Measurements from ENCODE around the gene PSMG4. TPM values are rescaled to one million over a fixed set of nuclear protein-coding genes. Genes with fewer than 3 reads are reported as not detected.

Gene PSMG4
- polyA plus RNA-seq, 4 donors, result 15.2 to 18.8 (median 17.1) TPM

DNA sequence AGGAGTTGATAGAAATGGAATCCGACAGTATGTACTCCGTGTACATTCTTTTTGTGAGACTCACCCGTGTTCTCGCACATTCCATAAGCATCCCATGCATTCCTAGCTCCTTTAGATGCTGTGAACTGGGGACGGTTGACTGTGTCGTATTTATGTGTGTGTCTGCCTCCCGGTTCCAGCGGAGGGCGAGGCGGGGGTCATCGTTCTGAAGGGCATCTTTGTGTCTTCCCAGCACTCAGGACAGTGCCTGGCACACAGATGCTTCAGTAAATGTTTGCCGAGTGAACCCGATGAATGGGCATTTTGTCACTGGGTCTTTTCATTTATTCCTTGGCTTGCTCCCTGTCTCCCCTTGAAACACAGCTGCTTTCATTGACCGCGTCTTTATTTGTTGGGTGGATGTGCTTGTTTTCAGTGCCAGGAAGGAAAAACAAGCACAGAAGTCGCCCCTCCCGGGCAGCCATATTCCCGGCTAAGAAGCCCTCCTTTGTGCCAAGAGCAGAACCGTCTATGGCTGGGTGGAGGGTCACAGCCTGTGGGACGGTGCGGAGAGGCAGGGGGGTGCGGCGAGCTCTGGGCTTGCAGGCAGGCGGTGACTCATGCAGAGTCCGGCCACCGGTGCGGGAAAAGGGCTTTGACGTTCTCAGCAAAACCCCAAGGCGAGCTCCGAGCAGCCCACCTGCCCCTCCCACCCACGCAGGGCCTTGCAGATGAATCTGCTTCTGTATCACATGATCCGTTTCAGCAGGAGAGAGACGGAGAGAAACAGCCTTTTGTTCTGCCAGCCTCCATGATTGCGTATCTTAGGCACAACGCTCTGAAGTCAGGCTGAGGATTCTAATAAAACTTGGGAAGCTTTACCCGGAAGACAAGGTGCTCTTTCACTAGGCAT lies 11.2 kb upstream of the PSMG4 start:
- peak in 1 of 4 donors; percentile 37 for DNase-seq (ENCODE audit: low read depth in 4 of 4, low spot score in 3 of 4)

- DNase-seq (ENCODE audit: low read depth in 4 of 4, low spot score in 3 of 4), result no peak
These were observed 8.9 kb upstream of the PSMG4 start for GRCh38 chr6:3249821-3250220.

DNA sequence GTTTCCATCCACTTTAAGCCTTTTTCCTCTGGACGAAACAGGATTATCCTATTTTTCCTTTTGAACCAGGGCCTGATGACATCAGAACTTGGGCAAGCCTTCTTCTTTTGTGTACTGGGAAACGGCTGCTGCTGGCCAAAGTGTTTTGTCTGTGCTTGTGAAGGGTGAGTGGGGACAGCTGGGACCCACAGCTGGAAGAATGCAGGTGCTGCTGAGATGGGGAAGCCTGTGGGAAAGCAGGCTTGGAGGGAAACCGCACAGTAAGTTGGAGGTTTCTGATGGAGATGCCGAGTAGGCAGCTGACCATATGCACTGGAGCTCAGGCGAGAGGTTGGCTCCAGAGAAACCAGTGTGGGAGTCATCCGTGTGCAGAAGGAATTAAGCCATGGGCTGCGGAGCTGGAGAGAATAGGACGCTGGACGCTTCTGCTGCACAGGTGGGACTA lies 8.5 kb upstream of the PSMG4 start:
- no peak for DNase-seq (ENCODE audit: low read depth in 4 of 4, low spot score in 3 of 4)

DNA sequence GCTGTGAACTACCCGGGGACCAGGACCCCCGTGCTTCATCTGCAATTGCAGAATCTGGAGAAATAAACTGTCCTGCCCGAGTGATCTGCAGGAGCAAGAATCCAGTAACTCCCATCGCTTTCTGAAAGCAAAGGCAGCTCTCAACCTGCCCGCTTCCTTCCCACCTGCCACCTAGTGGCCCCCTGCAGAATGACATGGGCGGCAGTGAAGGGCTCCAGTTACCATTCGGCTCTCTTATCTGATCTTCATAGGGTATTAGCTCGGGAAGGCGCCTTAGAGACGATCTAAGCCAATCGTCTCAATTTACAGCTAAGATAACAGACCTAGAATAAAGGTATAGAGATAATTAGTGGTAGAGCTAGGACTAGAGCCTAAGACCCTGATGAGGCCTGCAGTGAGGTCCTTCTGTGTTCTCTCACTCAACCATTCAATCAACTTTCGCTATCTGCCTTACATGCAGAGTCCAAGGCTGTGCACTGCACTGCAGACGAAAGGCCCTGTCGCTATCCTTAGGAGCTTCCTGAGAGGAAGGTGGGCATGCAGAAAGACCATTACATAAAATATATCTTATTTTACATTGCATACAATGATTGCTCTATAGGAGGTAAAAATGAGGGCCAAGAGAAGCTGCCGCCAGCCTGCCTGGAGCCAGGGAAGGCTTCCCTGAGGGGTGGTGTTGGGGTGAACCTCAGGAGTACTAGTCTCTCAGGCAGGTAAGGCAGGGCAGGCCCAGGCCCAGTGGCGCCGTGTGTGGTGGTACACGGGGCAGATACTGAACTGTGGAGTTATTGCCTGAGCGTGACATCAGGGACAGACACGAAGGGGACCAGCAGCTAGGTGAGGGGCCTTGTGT lies 7.1 kb upstream of the PSMG4 start:
- DNase-seq (ENCODE audit: low read depth in 4 of 4, low spot score in 3 of 4), result peak in 1 of 4 donors; percentile 79

- no peak for DNase-seq (ENCODE audit: low read depth in 4 of 4, low spot score in 3 of 4)
These were observed 6.4 kb upstream of the PSMG4 start for GRCh38 chr6:3252369-3252768.

DNA sequence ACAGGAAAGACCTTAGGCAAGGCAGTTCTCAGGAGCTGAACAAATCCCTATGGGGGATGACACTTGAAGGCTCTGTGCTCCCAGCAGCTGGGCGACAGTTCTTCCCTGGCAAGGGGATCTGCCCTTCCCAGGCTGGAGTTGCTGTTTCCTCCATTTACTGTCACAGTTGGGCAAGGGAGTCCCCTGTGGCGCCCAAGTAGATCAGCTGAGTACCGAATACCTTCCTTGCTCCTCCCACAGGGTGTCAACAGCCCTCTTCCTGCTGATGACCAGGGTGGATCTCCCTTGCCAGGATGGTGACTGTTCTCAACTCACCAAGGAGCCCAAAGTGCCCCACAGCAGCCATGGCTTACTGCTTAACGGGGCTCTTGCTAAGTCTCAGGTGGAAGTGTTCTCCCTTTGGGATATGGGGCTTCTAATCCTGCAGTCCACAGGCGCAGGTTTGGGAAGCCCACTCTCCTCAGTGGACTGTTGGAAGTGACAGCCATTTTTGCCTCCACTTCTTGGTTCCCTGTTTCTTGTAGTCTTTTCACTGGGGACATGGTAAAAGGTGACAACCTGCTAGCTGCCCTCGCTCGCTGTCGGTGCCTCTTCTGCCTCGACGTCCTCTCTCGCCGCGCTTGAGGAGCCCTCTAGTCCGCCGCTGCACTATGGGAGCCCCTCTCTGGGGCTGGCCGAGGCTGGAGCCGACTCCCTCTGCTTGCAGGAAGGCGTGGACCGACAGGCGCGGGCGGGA lies 5.7 kb upstream of the PSMG4 start:
- no peak for DNase-seq (ENCODE audit: low read depth in 4 of 4, low spot score in 3 of 4)

DNA sequence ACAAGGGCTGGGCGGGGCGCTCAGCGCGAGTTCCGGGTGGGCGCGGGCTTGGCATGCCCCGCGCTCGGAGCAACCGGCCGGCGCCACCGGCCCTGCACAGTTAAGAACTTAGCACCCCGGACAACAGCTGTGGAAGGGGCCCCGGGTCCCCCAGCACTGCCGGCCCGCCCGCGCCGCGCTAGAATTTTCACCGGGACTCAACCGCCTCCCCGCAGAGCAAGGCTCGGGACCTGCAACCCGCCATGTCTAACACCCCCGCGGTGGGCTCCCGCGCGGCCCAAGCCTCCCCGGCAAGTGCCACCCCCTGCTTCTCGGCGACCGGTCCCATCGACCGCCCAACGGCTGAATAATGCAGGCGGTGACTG lies 5.2 kb upstream of the PSMG4 start:
- no peak for DNase-seq (ENCODE audit: low read depth in 4 of 4, low spot score in 3 of 4)

GRCh38 chr6:3258201-3258600 lies 546 bp upstream of the PSMG4 start:
- no peak for DNase-seq (ENCODE audit: low read depth in 4 of 4, low spot score in 3 of 4)

- DNase-seq (ENCODE audit: low read depth in 4 of 4, low spot score in 3 of 4), result no peak
These were observed 778 bp downstream of the PSMG4 start for GRCh38 chr6:3259491-3259958.

DNA sequence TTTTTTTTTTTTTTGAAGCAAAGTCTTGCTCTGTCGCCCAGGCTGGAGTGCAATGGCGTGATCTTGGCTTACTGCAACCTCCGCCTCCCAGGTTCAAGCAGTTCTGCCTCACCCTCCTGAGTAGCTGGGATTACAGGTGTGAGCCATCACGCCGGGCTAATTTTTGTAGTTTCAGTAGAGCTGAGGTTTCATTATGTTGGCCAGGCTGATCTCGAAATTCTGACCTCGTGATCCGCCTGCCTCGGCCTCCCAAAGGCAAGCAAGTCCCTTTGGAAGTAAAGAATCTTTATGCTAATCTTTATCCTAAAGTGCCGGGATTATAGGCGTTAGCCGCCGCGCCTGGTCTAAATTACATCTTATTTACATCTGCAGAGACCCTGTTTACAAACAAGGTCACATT lies 1.5 kb downstream of the PSMG4 start:
- DNase-seq (ENCODE audit: low read depth in 4 of 4, low spot score in 3 of 4), result no peak

DNA sequence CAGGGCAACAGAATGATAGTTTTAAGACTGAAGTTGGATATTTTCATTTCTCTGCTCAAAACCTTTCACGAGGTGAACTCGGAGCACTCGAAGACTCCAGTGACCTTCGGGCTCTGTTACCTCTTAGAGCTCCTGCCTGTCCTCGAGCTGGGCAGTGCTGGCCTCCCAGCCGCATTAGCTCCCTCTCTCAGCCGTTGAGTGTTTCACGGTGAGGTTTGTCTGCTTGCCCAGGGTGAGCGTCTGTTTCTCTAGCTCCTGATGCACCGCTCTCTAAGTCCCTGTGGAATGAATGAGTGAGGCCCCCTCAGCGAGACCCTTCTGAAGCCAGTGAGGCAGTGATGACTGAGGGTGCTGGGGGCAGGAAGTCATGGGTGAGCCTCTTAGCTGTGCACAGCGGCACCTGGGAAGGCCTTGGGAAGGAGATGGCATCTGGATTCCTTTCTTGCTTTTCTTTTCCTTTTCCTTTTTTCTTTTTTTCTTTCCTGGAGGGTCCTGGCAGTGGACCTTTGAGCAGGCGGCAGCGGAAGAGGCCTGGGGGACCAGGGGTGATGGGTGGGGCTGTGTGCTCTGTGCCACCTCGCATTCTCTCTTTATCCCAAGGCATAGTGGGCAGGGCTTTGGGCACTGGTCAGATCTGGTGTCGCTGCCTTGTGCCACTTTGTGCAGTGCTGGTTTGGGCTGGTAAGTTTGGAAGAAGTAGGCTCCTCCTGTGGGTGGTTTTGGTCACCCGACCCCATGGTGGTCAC lies 2.2 kb downstream of the PSMG4 start:
- no peak for DNase-seq (ENCODE audit: low read depth in 4 of 4, low spot score in 3 of 4)

DNA sequence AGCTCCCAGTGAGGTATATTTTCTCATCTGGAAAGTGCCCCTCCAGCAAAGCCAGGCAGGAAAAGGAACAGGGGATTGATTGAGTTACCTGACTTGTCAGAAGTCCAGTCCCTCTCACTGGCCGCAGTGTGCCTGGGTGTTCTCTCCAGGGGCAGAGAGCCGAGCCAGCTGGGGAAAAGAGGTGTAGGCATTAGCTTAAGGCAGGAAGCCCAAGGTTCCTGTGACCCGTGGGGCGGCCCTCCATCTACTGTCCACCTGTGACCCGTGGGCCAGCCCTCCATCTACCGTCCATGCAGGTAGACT lies 2.7 kb downstream of the PSMG4 start:
- DNase-seq (ENCODE audit: low read depth in 4 of 4, low spot score in 3 of 4), result no peak

GRCh38 chr6:3261921-3262320 lies 3.2 kb downstream of the PSMG4 start:
- DNase-seq (ENCODE audit: low read depth in 4 of 4, low spot score in 3 of 4), result no peak

DNA sequence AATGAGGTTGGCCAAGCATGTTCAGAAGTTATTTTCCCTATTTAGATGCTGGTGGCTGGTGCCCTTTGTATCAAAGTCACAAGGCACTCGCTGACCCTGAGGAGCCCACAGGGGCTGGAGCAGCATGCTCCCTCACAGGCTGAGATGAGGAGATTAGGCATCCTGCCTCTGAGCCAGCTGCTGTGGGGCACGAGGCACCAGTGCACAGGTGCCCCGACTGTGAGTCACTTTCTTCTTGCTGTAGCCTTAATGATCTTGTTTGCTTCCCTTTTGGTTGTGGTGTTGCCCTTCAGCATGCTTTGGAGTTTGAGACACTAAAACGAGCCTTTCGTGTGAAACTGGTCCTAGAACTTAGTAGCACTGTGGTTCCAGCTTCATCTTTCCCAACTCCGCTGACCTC lies 4.3 kb downstream of the PSMG4 start:
- no peak for DNase-seq (ENCODE audit: low read depth in 4 of 4, low spot score in 3 of 4)

GRCh38 chr6:3264356-3264755 lies 5.6 kb downstream of the PSMG4 start:
- no peak for DNase-seq (ENCODE audit: low read depth in 4 of 4, low spot score in 3 of 4)

DNA sequence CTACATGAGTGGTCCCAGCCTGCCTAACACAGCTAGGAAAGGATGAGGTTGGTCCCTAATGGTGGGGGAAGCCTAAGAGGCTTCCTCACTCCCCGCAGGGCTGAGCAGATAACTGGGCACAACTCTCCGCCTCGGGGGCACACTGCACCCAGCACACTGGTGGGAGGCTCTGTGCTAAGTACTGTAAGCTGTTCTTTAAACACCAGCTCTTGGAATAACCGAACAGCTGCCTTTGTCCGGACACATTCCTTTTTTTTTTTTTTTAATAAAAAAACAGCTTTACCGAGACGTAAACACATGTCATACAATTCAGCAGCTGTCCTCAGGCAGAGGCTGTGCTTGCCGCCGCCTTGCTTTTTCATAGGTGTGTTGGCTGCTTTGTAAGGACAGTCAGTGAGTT lies 6.9 kb downstream of the PSMG4 start:
- no peak for DNase-seq (ENCODE audit: low read depth in 4 of 4, low spot score in 3 of 4)

GRCh38 chr6:3266170-3266569 lies 7.4 kb downstream of the PSMG4 start:
- DNase-seq (ENCODE audit: low read depth in 4 of 4, low spot score in 3 of 4), result no peak

- no peak for DNase-seq (ENCODE audit: low read depth in 4 of 4, low spot score in 3 of 4)
These were observed 8.4 kb downstream of the PSMG4 start for GRCh38 chr6:3267162-3267561.

GRCh38 chr6:3268680-3269079 lies 9.9 kb downstream of the PSMG4 start:
- DNase-seq (ENCODE audit: low read depth in 4 of 4, low spot score in 3 of 4), result no peak

DNA sequence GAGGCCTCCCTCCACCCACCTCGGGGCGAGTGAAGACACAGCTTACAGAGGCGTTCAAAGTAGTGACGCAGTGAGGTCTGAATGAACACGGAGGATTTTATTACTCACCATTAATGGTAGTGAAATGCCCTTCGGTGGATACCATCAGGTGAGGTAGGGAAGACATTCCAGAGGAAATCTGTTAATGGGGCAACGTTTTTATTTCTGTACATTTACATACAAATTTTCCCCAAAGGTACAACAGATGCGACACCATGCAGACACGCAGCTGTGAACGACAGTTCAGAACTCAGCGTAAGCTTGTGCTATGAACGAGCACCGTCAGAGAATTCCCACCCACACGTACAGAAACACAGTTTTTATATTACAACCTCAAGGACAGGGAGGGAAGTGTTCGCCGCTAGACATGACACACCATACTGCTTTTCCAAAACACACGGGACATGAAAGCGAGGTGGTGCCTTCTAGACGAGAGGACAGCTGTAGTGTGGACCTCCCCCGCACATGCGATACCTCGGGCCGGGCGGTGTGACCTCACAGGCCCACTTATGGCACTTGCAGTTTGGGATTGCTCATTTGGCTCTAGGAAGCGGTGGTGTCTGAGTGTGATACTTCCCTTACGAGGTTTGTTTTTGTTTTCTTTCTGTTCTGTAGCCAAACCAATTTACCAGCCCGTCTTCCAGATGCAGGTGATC lies 10.7 kb downstream of the PSMG4 start:
- no peak for DNase-seq (ENCODE audit: low read depth in 4 of 4, low spot score in 3 of 4)
